Measurements from ENCODE around the gene ATOH7. TPM values are rescaled to one million over a fixed set of nuclear protein-coding genes. Genes with fewer than 3 reads are reported as not detected.
"Not testable (repeated sequence)": the region's sequence is repeated elsewhere in the genome, so short reads cannot be mapped to it uniquely, and the experiment has no call there.

Gene ATOH7
- total RNA-seq, 3 donors from 2014 or later (not counting 1 experiment from before 2014, with no cell fraction given), result not detected

DNA sequence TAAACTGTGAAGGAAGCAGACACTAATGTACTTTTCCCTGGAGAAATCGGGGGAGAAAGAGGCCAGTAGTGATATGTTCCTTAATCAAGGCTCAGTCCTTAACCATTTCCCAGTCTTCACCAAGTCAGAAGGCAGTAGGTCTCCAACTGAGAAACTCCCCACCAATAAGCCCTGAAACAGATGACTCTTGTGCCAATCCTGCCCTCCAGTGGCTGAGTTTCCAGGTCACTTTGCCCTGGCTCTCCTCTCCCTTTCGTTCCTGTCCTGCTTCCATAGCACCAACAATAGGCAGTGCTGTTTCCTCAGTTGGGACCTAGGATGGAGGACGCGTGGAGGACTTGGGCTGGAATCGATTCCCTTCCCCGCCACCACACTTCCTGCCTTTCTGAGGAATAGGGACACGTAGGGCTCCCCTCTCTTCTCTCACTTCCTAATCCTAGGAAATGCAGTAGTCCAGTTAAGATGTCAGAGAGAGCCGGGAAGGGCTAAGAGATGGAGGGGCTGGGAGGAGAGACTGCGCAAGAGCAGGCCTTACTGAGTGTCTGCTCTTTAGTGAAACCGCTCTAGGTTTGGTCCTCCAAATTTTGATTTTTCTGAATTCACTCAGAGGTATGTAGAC, 23.4 kb downstream of the ATOH7 start:
- Histone ChIP-seq H3K27ac (ENCODE audit: low read length) (no peak overlapping the region), H3K4me3 (ENCODE audit: low read length) (no peak overlapping the region), H3K36me3 (ENCODE audit: control insufficient read depth, insufficient read depth, low read length) (no peaks in the 10 kb centered on the region), H3K27me3 (ENCODE audit: control insufficient read depth, insufficient read depth, low read length) (no peaks in the 10 kb centered on the region), H3K9me3 (ENCODE audit: control insufficient read depth, insufficient read depth, low read length) (no peaks in the 10 kb centered on the region), H3K4me1 (ENCODE audit: control insufficient read depth, insufficient read depth, low read length) (no peaks in the 10 kb centered on the region)
- no peaks in the 10 kb centered on the region for H3K9me3 Mint-ChIP-seq
- H3K4me1 Mint-ChIP-seq, result no peaks in the 10 kb centered on the region
- peaks cover 8% of the 10 kb centered on the region in 2 donors for H3K27me3 Mint-ChIP-seq (ENCODE audit: low read depth in 2 of 2)
- WGBS (ENCODE audit: insufficient coverage), result 77% methylated on average over 9 of the region's 10 CpGs
- intact Hi-C loops (cut with micrococcal nuclease), result no loop called here
- no peak overlapping the region for H3K4me3 Mint-ChIP-seq
- ATAC-seq, result no peak
- DNase-seq, result peak in 1 of 2 donors; percentile 19
- H3K27ac Mint-ChIP-seq, result no peak overlapping the region
- TF ChIP-seq, protein P1, sequence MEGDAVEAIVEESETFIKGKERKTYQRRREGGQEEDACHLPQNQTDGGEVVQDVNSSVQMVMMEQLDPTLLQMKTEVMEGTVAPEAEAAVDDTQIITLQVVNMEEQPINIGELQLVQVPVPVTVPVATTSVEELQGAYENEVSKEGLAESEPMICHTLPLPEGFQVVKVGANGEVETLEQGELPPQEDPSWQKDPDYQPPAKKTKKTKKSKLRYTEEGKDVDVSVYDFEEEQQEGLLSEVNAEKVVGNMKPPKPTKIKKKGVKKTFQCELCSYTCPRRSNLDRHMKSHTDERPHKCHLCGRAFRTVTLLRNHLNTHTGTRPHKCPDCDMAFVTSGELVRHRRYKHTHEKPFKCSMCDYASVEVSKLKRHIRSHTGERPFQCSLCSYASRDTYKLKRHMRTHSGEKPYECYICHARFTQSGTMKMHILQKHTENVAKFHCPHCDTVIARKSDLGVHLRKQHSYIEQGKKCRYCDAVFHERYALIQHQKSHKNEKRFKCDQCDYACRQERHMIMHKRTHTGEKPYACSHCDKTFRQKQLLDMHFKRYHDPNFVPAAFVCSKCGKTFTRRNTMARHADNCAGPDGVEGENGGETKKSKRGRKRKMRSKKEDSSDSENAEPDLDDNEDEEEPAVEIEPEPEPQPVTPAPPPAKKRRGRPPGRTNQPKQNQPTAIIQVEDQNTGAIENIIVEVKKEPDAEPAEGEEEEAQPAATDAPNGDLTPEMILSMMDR (IDR thresholded peaks at IDR 0.05), result no peak
- no peaks in the 10 kb centered on the region for H3K36me3 Mint-ChIP-seq

DNA sequence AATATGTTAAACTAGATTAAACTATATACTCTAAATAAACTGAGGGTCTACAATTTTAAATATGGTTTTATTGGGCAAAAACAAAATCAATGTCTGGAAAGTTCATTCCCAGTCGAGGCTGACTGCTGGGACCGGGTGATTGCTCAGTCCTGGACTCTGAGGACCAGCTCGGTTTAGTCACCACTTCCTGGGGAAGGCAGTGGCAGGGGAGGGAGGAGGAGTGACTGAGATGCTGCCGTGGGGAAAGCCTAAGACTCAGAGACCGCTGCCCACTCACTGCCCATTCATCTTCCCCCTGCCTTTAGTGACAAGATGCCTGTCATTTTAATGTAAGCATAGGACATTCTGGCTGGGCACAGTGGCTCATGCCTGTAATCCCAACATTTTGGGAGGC, 29.0 kb downstream of the ATOH7 start:
- H3K36me3 Mint-ChIP-seq, result no peaks in the 10 kb centered on the region
- no peak overlapping the region for H3K27ac Mint-ChIP-seq
- Histone ChIP-seq H3K27me3 (ENCODE audit: control insufficient read depth, insufficient read depth, low read length) (peaks cover 1% of the 10 kb centered on the region), H3K27ac (ENCODE audit: low read length) (no peak overlapping the region), H3K4me3 (ENCODE audit: low read length) (no peak overlapping the region), H3K36me3 (ENCODE audit: control insufficient read depth, insufficient read depth, low read length) (no peaks in the 10 kb centered on the region), H3K4me1 (ENCODE audit: control insufficient read depth, insufficient read depth, low read length) (no peaks in the 10 kb centered on the region), H3K9me3 (ENCODE audit: control insufficient read depth, insufficient read depth, low read length) (no peaks in the 10 kb centered on the region)
- H3K4me3 Mint-ChIP-seq, result no peak overlapping the region
- no peaks in the 10 kb centered on the region for H3K4me1 Mint-ChIP-seq
- DNase-seq, result no peak
- WGBS (ENCODE audit: insufficient coverage), result 19% methylated on average over 4 of the region's 5 CpGs
- ATAC-seq, result peak in 1 of 3 donors; percentile 25
- H3K27me3 Mint-ChIP-seq (ENCODE audit: low read depth in 2 of 2), result peaks cover 25 to 44% of the 10 kb centered on the region in 2 donors
- intact Hi-C loops (cut with micrococcal nuclease), result no loop called here
- H3K9me3 Mint-ChIP-seq, result no peaks in the 10 kb centered on the region
- TF ChIP-seq, protein P1 (IDR thresholded peaks at IDR 0.05), result no peak

DNA sequence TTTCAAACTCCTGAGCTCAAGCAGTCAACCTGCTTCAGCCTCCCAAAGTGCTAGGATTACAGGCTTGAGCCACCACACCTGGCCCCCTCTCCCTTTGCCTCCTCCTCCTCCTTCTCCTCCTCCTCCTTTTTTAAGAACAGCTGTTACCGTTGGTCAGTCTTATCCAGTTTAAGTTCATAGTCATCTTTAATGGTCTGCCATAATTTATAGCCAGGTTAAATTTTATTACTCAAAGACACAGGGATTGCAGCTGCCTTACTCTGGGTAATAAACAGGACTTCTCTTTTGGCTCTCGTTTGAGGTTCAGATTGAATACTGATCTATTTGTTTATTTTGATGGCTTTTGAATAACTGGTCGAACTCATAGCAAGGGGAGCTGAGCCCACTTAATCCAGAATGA, 35.2 kb downstream of the ATOH7 start:
- no peaks in the 10 kb centered on the region for H3K36me3 ChIP-seq (ENCODE audit: control insufficient read depth, insufficient read depth, low read length)
- ATAC-seq (no peak), DNase-seq (no peak)
- H3K27ac Mint-ChIP-seq, result no peak overlapping the region
- intact Hi-C loops (cut with micrococcal nuclease), result no loop called here
- H3K4me1 Mint-ChIP-seq, result no peaks in the 10 kb centered on the region
- TF ChIP-seq, protein P1 (IDR thresholded peaks at IDR 0.05), result no peak
- H3K4me3 ChIP-seq (ENCODE audit: low read length), result no peak overlapping the region
- WGBS (ENCODE audit: insufficient coverage), result 90% methylated on average over 3 of the region's 3 CpGs
- no peak overlapping the region for H3K4me3 Mint-ChIP-seq
- no peaks in the 10 kb centered on the region for H3K4me1 ChIP-seq (ENCODE audit: control insufficient read depth, insufficient read depth, low read length)
- no peaks in the 10 kb centered on the region for H3K9me3 Mint-ChIP-seq
- no peaks in the 10 kb centered on the region for H3K36me3 Mint-ChIP-seq
- H3K27me3 Mint-ChIP-seq (ENCODE audit: low read depth in 2 of 2), result peaks cover 26 to 71% of the 10 kb centered on the region in 2 donors
- H3K27me3 ChIP-seq (ENCODE audit: control insufficient read depth, insufficient read depth, low read length), result peaks cover 4% of the 10 kb centered on the region
- no peaks in the 10 kb centered on the region for H3K9me3 ChIP-seq (ENCODE audit: control insufficient read depth, insufficient read depth, low read length)
- no peak overlapping the region for H3K27ac ChIP-seq (ENCODE audit: low read length)

DNA sequence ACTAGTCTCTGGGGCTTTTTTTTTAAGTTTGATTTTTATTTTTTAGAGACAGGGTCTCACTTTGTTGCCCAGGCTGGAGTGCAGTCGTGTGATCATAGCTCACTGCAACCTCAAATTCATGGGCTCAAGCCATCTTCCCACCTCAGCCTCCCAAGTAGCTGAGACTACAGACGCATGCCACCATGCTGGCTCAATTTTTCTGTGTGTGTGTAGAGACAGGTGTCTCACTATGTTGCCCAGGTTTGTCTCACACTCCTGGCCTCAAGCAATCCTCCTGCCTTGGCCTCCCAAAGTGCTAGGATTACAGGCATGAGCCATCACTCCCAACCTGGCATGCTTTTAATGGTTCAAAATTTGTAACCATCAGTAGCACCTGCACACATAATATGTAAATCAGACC, 36.1 kb downstream of the ATOH7 start:
- H3K36me3 Mint-ChIP-seq; H3K36me3 ChIP-seq (ENCODE audit: control insufficient read depth, insufficient read depth, low read length); H3K4me1 ChIP-seq (ENCODE audit: control insufficient read depth, insufficient read depth, low read length); H3K4me1 Mint-ChIP-seq; ATAC-seq; H3K9me3 Mint-ChIP-seq; H3K9me3 ChIP-seq (ENCODE audit: control insufficient read depth, insufficient read depth, low read length); H3K27me3 ChIP-seq (ENCODE audit: control insufficient read depth, insufficient read depth, low read length); H3K4me3 ChIP-seq (ENCODE audit: low read length); H3K4me3 Mint-ChIP-seq; H3K27ac Mint-ChIP-seq; DNase-seq; H3K27ac ChIP-seq (ENCODE audit: low read length); intact Hi-C loops (cut with micrococcal nuclease): not testable (repeated sequence)
- 90% methylated on average over 1 of the region's 2 CpGs for WGBS (ENCODE audit: insufficient coverage)
- peaks cover 26 to 64% of the 10 kb centered on the region in 2 donors for H3K27me3 Mint-ChIP-seq (ENCODE audit: low read depth in 2 of 2)

All from natural killer cell (primary cell).